Endothelial cell of hepatic sinusoid (primary cell): ENCODE results near the gene PCDH18.

Source experiments
- in situ Hi-C: cut with HindIII; loops from 2 replicates; pipeline ENCODE4 v1.10.0; 2017; ENCODE audit warnings: low sequenced_read_pairs

Gene PCDH18

GRCh38 chr4:137474711-137475301 lies 57.5 kb downstream of the PCDH18 start:
- in situ Hi-C loops = no loop called here

GRCh38 chr4:137471895-137472294 lies 60.4 kb downstream of the PCDH18 start:
- in situ Hi-C loops = no loop called here

- in situ Hi-C loops = no loop called here
Measured at GRCh38 chr4:137471461-137471860, 60.8 kb downstream of the PCDH18 start.

- in situ Hi-C loops = no loop called here
Measured at GRCh38 chr4:137470806-137471205, 61.5 kb downstream of the PCDH18 start.
